GM10847 (cell line): ENCODE data around the gene HAO1.

Experiments
- POLR2A ChIP-seq: IDR thresholded peaks from 2 replicates; pipeline ENCODE4 v1.6.1; 2011; ENCODE audit not compliant: insufficient read length; ENCODE audit errors: extremely low read depth

HAO1 gene

GRCh38 chr20:7939663-7940062 is 595 bp downstream of the HAO1 start:
- no peak for TF ChIP-seq POLR2A

- TF ChIP-seq POLR2A = no peak
Observed at GRCh38 chr20:7938058-7938457, 2.2 kb downstream of the HAO1 start.

DNA sequence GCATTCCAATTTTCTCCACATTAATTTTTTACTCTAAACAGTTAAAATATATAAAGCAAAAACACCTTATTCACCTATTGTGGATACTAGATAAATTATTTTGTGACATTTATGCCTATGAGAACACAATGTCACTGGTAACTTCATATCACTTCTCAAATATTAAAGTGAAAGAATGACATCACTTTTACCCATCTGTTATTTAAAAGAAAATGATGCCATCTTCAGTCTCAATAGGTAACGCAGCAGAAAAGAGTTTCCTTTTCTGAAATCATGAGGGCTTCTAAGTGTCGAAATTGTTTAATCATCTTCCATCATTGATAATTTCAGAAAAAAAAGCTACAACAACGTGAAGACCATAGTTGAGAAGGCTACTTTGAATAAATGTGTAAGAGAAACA is 2.9 kb downstream of the HAO1 start:
- TF ChIP-seq POLR2A = no peak

- TF ChIP-seq POLR2A = no peak
Observed at GRCh38 chr20:7935027-7935551, 5.2 kb downstream of the HAO1 start.

- no peak for TF ChIP-seq POLR2A
Observed at GRCh38 chr20:7933346-7933745, 6.9 kb downstream of the HAO1 start.

DNA sequence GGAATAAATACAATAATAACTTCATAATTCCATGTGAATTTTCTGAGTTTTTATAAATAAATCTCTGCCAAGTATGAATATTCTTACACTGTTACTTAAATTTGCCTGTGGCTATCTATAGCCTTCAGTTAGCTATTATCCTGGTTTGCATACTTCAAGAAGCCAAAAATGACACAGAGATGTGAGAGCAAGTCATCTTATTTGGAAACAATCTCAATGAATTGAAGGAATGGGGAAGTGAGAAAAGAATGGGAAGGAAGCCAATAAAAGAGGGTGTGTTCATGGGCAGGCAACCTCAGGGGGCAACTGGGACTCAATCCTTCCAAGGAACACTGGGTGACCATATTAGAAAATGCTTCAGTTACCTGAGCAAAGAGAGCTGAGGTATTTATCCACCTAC is 9.9 kb downstream of the HAO1 start:
- no peak for TF ChIP-seq POLR2A

- TF ChIP-seq POLR2A = no peak
Observed at GRCh38 chr20:7926767-7927166, 13.5 kb downstream of the HAO1 start.

GRCh38 chr20:7926323-7926722 is 13.9 kb downstream of the HAO1 start:
- no peak for TF ChIP-seq POLR2A

- TF ChIP-seq POLR2A = no peak
Observed at GRCh38 chr20:7924692-7925091, 15.6 kb downstream of the HAO1 start.

GRCh38 chr20:7916648-7917047 is 23.6 kb downstream of the HAO1 start:
- no peak for TF ChIP-seq POLR2A

DNA sequence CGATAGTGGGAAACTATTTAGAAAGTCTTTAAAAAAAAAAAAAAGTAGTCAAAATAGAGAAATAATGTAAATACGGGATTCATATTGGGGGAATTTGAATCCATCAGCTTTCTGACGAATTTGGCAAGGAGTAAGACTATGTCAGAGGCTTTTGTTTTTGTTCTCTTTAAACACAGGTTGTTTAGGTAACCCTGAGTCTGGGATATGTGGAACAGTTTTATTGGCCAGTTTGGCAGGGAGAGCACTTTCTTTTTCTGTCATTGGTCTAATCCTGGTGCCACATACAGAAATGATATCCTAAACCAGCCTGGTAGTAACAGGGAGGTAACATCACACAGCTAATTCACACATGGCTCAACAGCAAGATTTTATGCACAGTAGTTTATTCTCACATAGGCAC is 27.7 kb downstream of the HAO1 start:
- TF ChIP-seq POLR2A = no peak

DNA sequence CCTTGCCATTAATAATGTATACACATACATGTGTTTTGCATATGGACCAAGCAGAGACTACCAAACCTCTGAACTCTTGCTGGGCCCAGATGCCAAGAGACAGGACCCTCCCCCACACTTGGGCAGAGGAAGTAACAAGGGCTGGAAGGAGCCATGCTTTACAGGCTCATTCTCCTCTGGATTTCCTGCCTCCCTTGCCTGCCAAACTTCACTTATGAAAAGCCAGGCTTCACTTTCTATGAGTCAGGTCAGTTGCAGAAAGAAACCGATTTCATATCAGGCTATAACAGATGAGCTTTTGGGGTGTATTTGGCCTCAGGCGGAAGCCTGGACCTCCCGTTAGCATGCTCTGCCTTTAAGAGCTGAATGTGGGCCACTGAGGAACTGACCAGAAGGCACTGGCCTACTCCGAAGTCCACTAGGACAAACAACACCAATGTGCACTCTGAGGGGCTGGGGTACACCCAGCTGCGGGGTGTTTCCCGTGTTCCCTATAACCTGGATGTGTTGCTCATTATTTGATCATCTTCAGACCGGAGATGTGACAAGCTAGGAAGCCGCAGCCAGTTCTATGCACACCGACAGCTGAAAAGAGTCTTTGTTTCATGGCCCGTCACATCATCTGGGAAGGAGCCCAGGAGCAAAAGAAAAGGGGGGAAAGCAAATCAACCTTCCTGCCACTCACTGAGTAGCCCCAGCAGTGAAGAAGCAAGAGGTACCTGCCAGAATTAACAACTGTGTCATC is 28.5 kb downstream of the HAO1 start:
- no peak for TF ChIP-seq POLR2A

GRCh38 chr20:7908905-7909304 is 31.4 kb downstream of the HAO1 start:
- no peak for TF ChIP-seq POLR2A

DNA sequence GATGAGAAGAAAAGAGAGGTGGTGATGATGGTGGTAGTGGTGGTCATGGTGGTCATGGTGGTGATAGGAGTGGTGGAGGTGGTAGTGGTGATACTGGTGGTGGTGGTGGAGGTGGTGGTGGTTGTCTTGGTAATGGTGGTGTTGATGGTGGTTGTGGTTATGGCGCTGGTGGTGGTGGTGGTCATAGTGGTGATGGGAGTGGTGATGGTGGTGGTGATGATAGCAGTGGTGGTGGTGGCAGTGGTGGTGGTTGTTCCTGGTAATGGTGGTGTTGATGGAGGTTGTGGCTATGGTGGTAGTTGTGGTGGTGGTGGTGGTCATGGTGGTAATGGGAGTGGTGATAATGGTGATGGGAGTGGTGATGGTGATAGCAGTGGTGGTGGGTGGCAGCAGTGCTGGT is 36.8 kb downstream of the HAO1 start:
- TF ChIP-seq POLR2A = no peak

DNA sequence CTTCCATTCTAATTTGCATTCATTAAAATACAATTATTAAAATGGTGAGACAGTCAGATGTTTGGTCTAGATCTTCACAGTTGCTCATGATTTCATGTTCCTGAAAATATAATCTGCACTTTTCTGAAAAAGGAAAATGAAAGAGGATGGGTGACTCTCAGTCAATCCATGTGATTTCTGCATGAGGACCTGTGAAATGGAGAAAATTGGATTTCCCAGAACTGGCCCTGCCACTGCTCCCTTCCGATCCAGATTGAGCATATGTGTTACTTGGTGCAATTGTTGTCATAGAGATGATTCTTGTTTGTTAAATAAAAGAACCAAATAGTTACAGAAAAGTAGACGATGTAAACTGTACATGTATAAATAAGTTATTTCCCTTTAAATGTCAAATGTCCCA is 37.4 kb downstream of the HAO1 start:
- no peak for TF ChIP-seq POLR2A

GRCh38 chr20:7897781-7898364 is 42.4 kb downstream of the HAO1 start:
- TF ChIP-seq POLR2A = no peak

- no peak for TF ChIP-seq POLR2A
Observed at GRCh38 chr20:7893014-7893730, 47.1 kb downstream of the HAO1 start.

DNA sequence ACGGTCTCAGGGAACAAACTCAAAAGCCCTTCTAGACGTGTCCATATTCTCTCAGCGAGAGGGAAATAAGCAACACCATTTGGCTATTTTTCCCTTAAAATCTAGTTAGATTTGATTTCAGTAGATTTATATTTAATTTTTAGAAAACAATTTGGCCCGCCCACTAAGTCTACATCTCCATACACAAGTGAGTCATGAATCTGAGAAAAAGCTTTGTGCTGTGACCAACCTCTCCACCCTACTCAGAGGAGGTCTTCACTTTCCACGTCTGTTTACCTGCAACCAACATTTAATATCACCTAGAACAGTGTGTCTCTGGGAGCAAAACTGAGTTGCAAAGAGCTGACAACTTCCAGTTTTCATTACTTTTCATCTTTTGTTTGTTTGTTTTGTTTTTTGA is 48.6 kb downstream of the HAO1 start:
- TF ChIP-seq POLR2A = no peak
